Measurements from ENCODE around the gene SAMM50. TPM values are rescaled to one million over a fixed set of nuclear protein-coding genes. Genes with fewer than 3 reads are reported as not detected.

The SAMM50 gene
- total RNA-seq, 6 donors from 2014 or later, result 17.8 to 34.7 (median 25.0) TPM

GRCh38 chr22:43928468-43928867 lies 26.8 kb upstream of the SAMM50 start:
- no peak overlapping the region for H3K4me3 ChIP-seq
- WGBS, 2 donors, result 70 to 71% methylated on average over 5 of the region's 5 CpGs
- no peak overlapping the region for H3K27ac ChIP-seq
- DNase-seq, result no peak
- peaks cover 8 to 10% (median 10%) of the 10 kb centered on the region in 4 donors for H3K4me1 ChIP-seq
- ATAC-seq (ENCODE audit: low FRiP score in 2 of 2), result peak in 1 of 2 donors; percentile 36
- peaks cover 0 to 14% (median 6%) of the 10 kb centered on the region in 4 donors for H3K27me3 ChIP-seq
- no peaks in the 10 kb centered on the region for H3K36me3 ChIP-seq
- TF ChIP-seq EP300 (IDR thresholded peaks at IDR 0.05), result no peak
- TF ChIP-seq POLR2A (IDR thresholded peaks at IDR 0.05), result no peak
- TF ChIP-seq CTCF (IDR thresholded peaks at IDR 0.05), result no peak
- no peak for TF ChIP-seq POLR2AphosphoS5 (IDR thresholded peaks at IDR 0.05)
- no peaks in the 10 kb centered on the region for H3K9me3 ChIP-seq

GRCh38 chr22:43928908-43929307 lies 26.3 kb upstream of the SAMM50 start:
- Histone ChIP-seq H3K4me1 (peaks cover 5 to 6% (median 5%) of the 10 kb centered on the region in 4 donors), H3K36me3 (no peaks in the 10 kb centered on the region)
- TF ChIP-seq POLR2AphosphoS5 (IDR thresholded peaks at IDR 0.05), result no peak
- no peak for TF ChIP-seq POLR2A (IDR thresholded peaks at IDR 0.05)
- no peak for TF ChIP-seq CTCF (IDR thresholded peaks at IDR 0.05)
- TF ChIP-seq EP300 (IDR thresholded peaks at IDR 0.05), result no peak

DNA sequence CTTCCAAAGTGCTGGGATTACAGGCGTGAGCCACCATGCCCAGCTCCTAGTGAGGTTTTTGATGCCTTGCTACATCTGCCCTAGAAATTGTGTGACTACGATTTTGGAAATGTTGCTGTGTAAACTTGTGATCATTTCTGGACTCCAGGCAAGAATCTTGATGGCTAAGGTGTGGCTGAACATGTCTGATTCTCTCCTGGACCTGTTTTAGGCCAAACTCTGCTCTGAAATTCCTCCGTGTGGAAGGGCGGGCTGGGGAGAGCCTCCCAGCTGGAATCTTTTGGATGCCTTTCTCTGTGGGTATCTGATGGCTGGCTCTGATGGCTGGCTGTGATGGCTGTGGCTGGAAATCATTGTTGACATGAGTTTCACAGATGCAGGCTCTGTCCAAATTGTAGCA lies 23.5 kb upstream of the SAMM50 start:
- H3K4me1 ChIP-seq, result no peaks in the 10 kb centered on the region
- H3K36me3 ChIP-seq, result no peaks in the 10 kb centered on the region
- H3K4me3 ChIP-seq, result no peak overlapping the region
- DNase-seq (no peak), ATAC-seq (ENCODE audit: low FRiP score in 2 of 2) (no peak)
- H3K9me3 ChIP-seq, result no peaks in the 10 kb centered on the region
- TF ChIP-seq CTCF (IDR thresholded peaks at IDR 0.05), result no peak
- TF ChIP-seq POLR2A (IDR thresholded peaks at IDR 0.05), result no peak
- TF ChIP-seq EP300 (IDR thresholded peaks at IDR 0.05), result no peak
- no peak for TF ChIP-seq POLR2AphosphoS5 (IDR thresholded peaks at IDR 0.05)
- H3K27me3 ChIP-seq, result no peaks in the 10 kb centered on the region
- H3K27ac ChIP-seq, result no peak overlapping the region
- 82 to 90% methylated on average over 3 to 4 of the region's 4 CpGs for WGBS, 2 donors

More at GRCh38 chr22:43928908-43929307, 26.3 kb upstream of the SAMM50 start:
- H3K9me3 ChIP-seq, result no peaks in the 10 kb centered on the region
- ATAC-seq (ENCODE audit: low FRiP score in 2 of 2) (no peak), DNase-seq (no peak)
- peaks cover 0 to 10% (median 5%) of the 10 kb centered on the region in 4 donors for H3K27me3 ChIP-seq
- H3K27ac ChIP-seq, result no peak overlapping the region
- 84 to 85% methylated on average over 5 to 6 of the region's 6 CpGs for WGBS, 2 donors
- H3K4me3 ChIP-seq, result no peak overlapping the region

DNA sequence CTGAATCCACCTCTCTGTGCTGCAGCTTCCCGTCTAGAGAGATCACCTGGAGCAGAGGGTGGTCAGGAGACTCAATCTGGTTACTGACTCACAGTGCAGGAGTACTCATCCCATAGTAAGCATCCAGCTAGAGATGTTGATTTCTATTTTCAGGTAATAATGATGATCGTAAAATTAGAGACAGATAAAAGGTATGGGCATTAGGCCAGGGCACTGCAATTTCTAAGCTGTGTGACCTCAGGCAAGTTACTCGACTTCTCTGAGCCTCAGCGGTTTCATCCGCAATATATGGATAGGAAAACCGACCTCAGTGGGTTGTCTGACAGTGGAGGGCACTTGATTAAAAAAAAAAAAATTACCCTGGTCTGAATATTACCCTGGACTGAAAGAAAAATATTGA lies 13.8 kb upstream of the SAMM50 start:
- 87 to 88% methylated on average over 6 of the region's 6 CpGs for WGBS, 2 donors
- ATAC-seq (ENCODE audit: low FRiP score in 2 of 2) (no peak), DNase-seq (no peak)
- Histone ChIP-seq H3K4me3 (no peak overlapping the region), H3K36me3 (no peaks in the 10 kb centered on the region), H3K4me1 (no peaks in the 10 kb centered on the region), H3K27me3 (no peaks in the 10 kb centered on the region), H3K9me3 (no peaks in the 10 kb centered on the region), H3K27ac (no peak overlapping the region)
- TF ChIP-seq CTCF (IDR thresholded peaks at IDR 0.05) (no peak), EP300 (IDR thresholded peaks at IDR 0.05) (no peak), POLR2AphosphoS5 (IDR thresholded peaks at IDR 0.05) (no peak), POLR2A (IDR thresholded peaks at IDR 0.05) (no peak)

DNA sequence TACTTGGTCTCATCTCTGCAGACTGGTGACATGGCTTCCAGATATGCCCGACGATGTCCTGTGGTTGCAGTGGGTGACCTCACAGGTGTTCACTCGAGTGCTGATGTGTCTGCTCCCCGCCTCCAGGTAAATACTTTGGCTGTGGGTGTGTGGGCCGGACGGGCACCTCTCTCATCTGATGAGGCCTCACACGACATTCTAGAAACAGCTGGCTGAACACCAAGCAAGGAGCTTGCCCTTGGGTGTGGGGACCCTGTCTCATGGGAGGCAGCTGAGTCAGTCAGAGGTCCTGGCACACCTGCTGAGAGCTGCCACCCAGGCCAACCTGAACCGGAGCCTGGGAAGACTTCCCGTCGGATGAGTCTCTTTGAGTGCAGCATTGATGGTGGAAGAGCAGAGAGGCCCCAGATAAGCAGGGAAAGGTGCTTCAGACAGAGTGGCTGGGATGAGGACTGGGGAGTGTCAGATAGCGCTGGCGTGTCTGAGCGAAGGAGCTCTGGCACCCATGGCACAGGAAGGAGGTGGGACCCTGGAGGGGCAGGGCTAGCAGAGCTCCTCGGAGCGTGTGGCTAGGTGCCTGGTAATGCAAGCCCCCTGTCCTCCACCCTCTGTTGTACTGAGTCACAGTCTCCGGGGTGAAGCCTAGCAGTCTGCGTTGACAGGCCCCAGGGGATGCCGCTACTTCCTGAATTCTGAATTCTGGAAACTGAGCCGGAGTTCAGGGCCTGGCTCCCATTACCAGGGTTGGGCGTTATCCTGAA lies 10.4 kb upstream of the SAMM50 start:
- H3K9me3 ChIP-seq, result no peaks in the 10 kb centered on the region
- no peak overlapping the region for H3K4me3 ChIP-seq
- no peak for ATAC-seq (ENCODE audit: low FRiP score in 2 of 2)
- no peaks in the 10 kb centered on the region for H3K4me1 ChIP-seq
- no peak for TF ChIP-seq CTCF (IDR thresholded peaks at IDR 0.05)
- no peak for TF ChIP-seq POLR2A (IDR thresholded peaks at IDR 0.05)
- TF ChIP-seq EP300 (IDR thresholded peaks at IDR 0.05), result no peak
- TF ChIP-seq POLR2AphosphoS5 (IDR thresholded peaks at IDR 0.05), result no peak
- DNase-seq, result no peak
- WGBS, 2 donors, result 83 to 86% methylated on average over 15 to 20 of the region's 20 CpGs
- H3K27ac ChIP-seq, result no peak overlapping the region
- H3K27me3 ChIP-seq, result no peaks in the 10 kb centered on the region
- H3K36me3 ChIP-seq, result no peaks in the 10 kb centered on the region
